GM12872 (cell line): ENCODE data around the gene FGD3.

Source experiments
- CTCF ChIP-seq: IDR thresholded peaks from 3 replicates; pipeline ENCODE4 v1.5.1; 2011; ENCODE audit warnings: low read depth, mild to moderate bottlenecking, low read length, moderate library complexity; ENCODE audit not compliant: insufficient read depth

Gene FGD3

GRCh38 chr9:92941861-92942260 is 5.5 kb upstream of the FGD3 start:
- no peak for TF ChIP-seq CTCF

- TF ChIP-seq CTCF, result no peak
Measured at GRCh38 chr9:92942688-92943616, 4.4 kb upstream of the FGD3 start.

GRCh38 chr9:92944921-92945320 is 2.4 kb upstream of the FGD3 start:
- no peak for TF ChIP-seq CTCF

- TF ChIP-seq CTCF, result no peak
Measured at GRCh38 chr9:92945796-92946195, 1.5 kb upstream of the FGD3 start.

- no peak for TF ChIP-seq CTCF
Measured at GRCh38 chr9:92948038-92948534, 763 bp downstream of the FGD3 start.

- TF ChIP-seq CTCF, result no peak
Measured at GRCh38 chr9:92948632-92949031, 1.3 kb downstream of the FGD3 start.

GRCh38 chr9:92949266-92949982 is 2.1 kb downstream of the FGD3 start:
- TF ChIP-seq CTCF, result no peak
